Esophagus squamous epithelium (tissue), 4 donors: ENCODE data around the gene ROBO3.

ENCODE experiments used
- CTCF ChIP-seq, 6 experiments: fragments of 450-650 bp in 4 of 6; fragments of 200-600 bp in 2 of 6; sonication (generic) in 2 of 6; IDR thresholded peaks; one replicate each; pipeline ENCODE4 v1.5.1; 2016 to 2019; ENCODE audit warnings: antibody characterized with exemption in 6 of 6, mild to moderate bottlenecking in 4 of 6, moderate library complexity in 4 of 6
- POLR2A ChIP-seq, 4 donors: fragments of 450-650 bp; IDR thresholded peaks; one replicate each; pipeline ENCODE4 v1.6.1; 2017; ENCODE audit warnings: antibody characterized with exemption in 4 of 4, mild to moderate bottlenecking in 4 of 4, moderate library complexity in 3 of 4

GRCh38 chr11:124875401-124875800, 10.2 kb downstream of the ROBO3 start:
- TF ChIP-seq CTCF (IDR thresholded peaks at IDR 0.05) (no peak), POLR2A (IDR thresholded peaks at IDR 0.05) (no peak)
